ENCODE measurements around the gene CTCFL. TPM values are rescaled to one million over a fixed set of nuclear protein-coding genes. Genes with fewer than 3 reads are reported as not detected.

The CTCFL gene
- total RNA-seq, 4 donors from 2014 or later: not detected

GRCh38 chr20:57561356-57562279 is 36.7 kb upstream of the CTCFL start:
- intact Hi-C loops (cut with DNase I; ENCODE audit: low total_unique reads): no loop called here
- DNase-seq (ENCODE audit: low spot score in 2 of 2): no peak
- no peak overlapping the region for H3K4me3 ChIP-seq (ENCODE audit: low read depth, poor library complexity, severe bottlenecking)
- TF ChIP-seq CTCF (IDR thresholded peaks at IDR 0.05) (no peak), POLR2A (IDR thresholded peaks at IDR 0.05) (no peak)
- WGBS, 2 donors: 80 to 86% methylated on average over 24 of the region's 24 CpGs

GRCh38 chr20:57560554-57561355 is 35.8 kb upstream of the CTCFL start, which contains the start of gene PCK1:
PCK1 (plus strand) TSS chr20:57561110; CDS start chr20:57561412, 302 bp downstream.
- TF ChIP-seq CTCF (IDR thresholded peaks at IDR 0.05) (peak in 1 of 3 donors; percentile 95), POLR2A (IDR thresholded peaks at IDR 0.05) (no peak)
- WGBS, 2 donors: 53 to 60% methylated on average over 12 to 14 of the region's 14 CpGs
- intact Hi-C loops (cut with DNase I; ENCODE audit: low total_unique reads): no loop called here
- no peak within 1 kb of the TSS for H3K4me3 ChIP-seq (ENCODE audit: low read depth, poor library complexity, severe bottlenecking)
- no peak for DNase-seq (ENCODE audit: low spot score in 2 of 2)

GRCh38 chr20:57559658-57560553 is 35.0 kb upstream of the CTCFL start:
- 83 to 84% methylated on average over 8 of the region's 8 CpGs for WGBS, 2 donors
- H3K4me3 ChIP-seq (ENCODE audit: low read depth, poor library complexity, severe bottlenecking): no peak overlapping the region
- TF ChIP-seq POLR2A (IDR thresholded peaks at IDR 0.05) (no peak), CTCF (IDR thresholded peaks at IDR 0.05) (no peak)
- no peak for DNase-seq (ENCODE audit: low spot score in 2 of 2)
- intact Hi-C loops (cut with DNase I; ENCODE audit: low total_unique reads): no loop called here

- intact Hi-C loops (cut with DNase I; ENCODE audit: low total_unique reads): no loop called here
- WGBS, 2 donors: 83 to 84% methylated on average over 10 of the region's 10 CpGs
- H3K4me3 ChIP-seq (ENCODE audit: low read depth, poor library complexity, severe bottlenecking): no peak overlapping the region
- DNase-seq (ENCODE audit: low spot score in 2 of 2): no peak
- no peak for TF ChIP-seq POLR2A (IDR thresholded peaks at IDR 0.05)
- no peak for TF ChIP-seq CTCF (IDR thresholded peaks at IDR 0.05)
Observed at GRCh38 chr20:57559289-57559634, 34.3 kb upstream of the CTCFL start.

- WGBS, 2 donors: 64 to 68% methylated on average over 15 of the region's 15 CpGs
- intact Hi-C loops (cut with DNase I; ENCODE audit: low total_unique reads): no loop called here
- no peak for DNase-seq (ENCODE audit: low spot score in 2 of 2)
- no peak for TF ChIP-seq CTCF (IDR thresholded peaks at IDR 0.05)
- TF ChIP-seq POLR2A (IDR thresholded peaks at IDR 0.05): no peak
- no peak overlapping the region for H3K4me3 ChIP-seq (ENCODE audit: low read depth, poor library complexity, severe bottlenecking)
Observed at GRCh38 chr20:57558614-57559288, 33.8 kb upstream of the CTCFL start.

All from lower leg skin (tissue), 4 donors.